ENCODE measurements around the gene TBATA.

TBATA gene

GRCh38 chr10:70820976-70821750, 36.0 kb upstream of the TBATA start:
- Histone ChIP-seq H3K9ac (ENCODE audit: low read depth, low read length) (no peak overlapping the region), H3K4me1 (ENCODE audit: insufficient read depth, low read length) (no peaks in the 10 kb centered on the region), H3K36me3 (ENCODE audit: insufficient read depth, low read depth, low read length) (peaks cover 65% of the 10 kb centered on the region), H3K9me3 (ENCODE audit: insufficient read depth, low read depth, low read length) (no peaks in the 10 kb centered on the region), H3K27ac (ENCODE audit: low read length) (no peak overlapping the region), H3K4me3 (ENCODE audit: low read length) (no peak overlapping the region), H3K27me3 (ENCODE audit: insufficient read depth, low read length) (no peaks in the 10 kb centered on the region)

GRCh38 chr10:70816220-70816894, 31.2 kb upstream of the TBATA start:
- Histone ChIP-seq H3K27ac (ENCODE audit: low read length) (no peak overlapping the region), H3K4me1 (ENCODE audit: insufficient read depth, low read length) (no peaks in the 10 kb centered on the region), H3K9ac (ENCODE audit: low read depth, low read length) (peak overlapping the region; percentile 88; the same call in 1 of the 2 replicates), H3K27me3 (ENCODE audit: insufficient read depth, low read length) (no peaks in the 10 kb centered on the region), H3K36me3 (ENCODE audit: insufficient read depth, low read depth, low read length) (peaks cover 41% of the 10 kb centered on the region), H3K9me3 (ENCODE audit: insufficient read depth, low read depth, low read length) (no peaks in the 10 kb centered on the region), H3K4me3 (ENCODE audit: low read length) (peak overlapping the region; percentile 93)

- H3K4me1 ChIP-seq (ENCODE audit: insufficient read depth, low read length), result no peaks in the 10 kb centered on the region
- peaks cover 34% of the 10 kb centered on the region for H3K36me3 ChIP-seq (ENCODE audit: insufficient read depth, low read depth, low read length)
- no peaks in the 10 kb centered on the region for H3K27me3 ChIP-seq (ENCODE audit: insufficient read depth, low read length)
- no peaks in the 10 kb centered on the region for H3K9me3 ChIP-seq (ENCODE audit: insufficient read depth, low read depth, low read length)
- peak within 1 kb of the TSS; percentile 93 for H3K4me3 ChIP-seq (ENCODE audit: low read length)
- H3K9ac ChIP-seq (ENCODE audit: low read depth, low read length), result peak within 1 kb of the TSS; percentile 88; the same call in 1 of the 2 replicates
- no peak within 1 kb of the TSS for H3K27ac ChIP-seq (ENCODE audit: low read length)
These were observed 30.5 kb upstream of the TBATA start, which contains the start of gene SGPL1 for GRCh38 chr10:70815504-70816219. TSS of gene SGPL1 (plus strand) at chr10:70815948. CDS start at chr10:70816854, 906 bp downstream.

- Histone ChIP-seq H3K9me3 (ENCODE audit: insufficient read depth, low read depth, low read length) (no peaks in the 10 kb centered on the region), H3K27me3 (ENCODE audit: insufficient read depth, low read length) (no peaks in the 10 kb centered on the region), H3K9ac (ENCODE audit: low read depth, low read length) (no peak overlapping the region), H3K4me1 (ENCODE audit: insufficient read depth, low read length) (no peaks in the 10 kb centered on the region; the same call in 1 of the 2 replicates), H3K4me3 (ENCODE audit: low read length) (no peak overlapping the region), H3K36me3 (ENCODE audit: insufficient read depth, low read depth, low read length) (peaks cover 19% of the 10 kb centered on the region), H3K27ac (ENCODE audit: low read length) (no peak overlapping the region)
These were observed 28.9 kb upstream of the TBATA start for GRCh38 chr10:70814126-70814525.

GRCh38 chr10:70812814-70813213, 27.6 kb upstream of the TBATA start:
- Histone ChIP-seq H3K4me1 (ENCODE audit: insufficient read depth, low read length) (no peaks in the 10 kb centered on the region; the same call in 1 of the 2 replicates), H3K27ac (ENCODE audit: low read length) (no peak overlapping the region), H3K27me3 (ENCODE audit: insufficient read depth, low read length) (no peaks in the 10 kb centered on the region), H3K4me3 (ENCODE audit: low read length) (no peak overlapping the region), H3K9me3 (ENCODE audit: insufficient read depth, low read depth, low read length) (no peaks in the 10 kb centered on the region), H3K9ac (ENCODE audit: low read depth, low read length) (no peak overlapping the region), H3K36me3 (ENCODE audit: insufficient read depth, low read depth, low read length) (peaks cover 6% of the 10 kb centered on the region; the same call in 1 of the 2 replicates)

- Histone ChIP-seq H3K27ac (ENCODE audit: low read length) (no peak overlapping the region), H3K9ac (ENCODE audit: low read depth, low read length) (no peak overlapping the region), H3K4me3 (ENCODE audit: low read length) (no peak overlapping the region), H3K9me3 (ENCODE audit: insufficient read depth, low read depth, low read length) (no peaks in the 10 kb centered on the region), H3K36me3 (ENCODE audit: insufficient read depth, low read depth, low read length) (no peaks in the 10 kb centered on the region), H3K27me3 (ENCODE audit: insufficient read depth, low read length) (no peaks in the 10 kb centered on the region), H3K4me1 (ENCODE audit: insufficient read depth, low read length) (peaks cover 4% of the 10 kb centered on the region)
These were observed 26.7 kb upstream of the TBATA start for GRCh38 chr10:70811881-70812280.

GRCh38 chr10:70810967-70811366, 25.8 kb upstream of the TBATA start:
- peaks cover 4% of the 10 kb centered on the region for H3K4me1 ChIP-seq (ENCODE audit: insufficient read depth, low read length)
- no peaks in the 10 kb centered on the region for H3K27me3 ChIP-seq (ENCODE audit: insufficient read depth, low read length)
- no peak overlapping the region for H3K4me3 ChIP-seq (ENCODE audit: low read length)
- no peaks in the 10 kb centered on the region for H3K9me3 ChIP-seq (ENCODE audit: insufficient read depth, low read depth, low read length)
- no peaks in the 10 kb centered on the region for H3K36me3 ChIP-seq (ENCODE audit: insufficient read depth, low read depth, low read length)
- no peak overlapping the region for H3K27ac ChIP-seq (ENCODE audit: low read length)
- H3K9ac ChIP-seq (ENCODE audit: low read depth, low read length), result no peak overlapping the region

GRCh38 chr10:70809726-70810125, 24.5 kb upstream of the TBATA start:
- Histone ChIP-seq H3K4me3 (ENCODE audit: low read length) (no peak overlapping the region), H3K9ac (ENCODE audit: low read depth, low read length) (no peak overlapping the region), H3K27ac (ENCODE audit: low read length) (no peak overlapping the region), H3K4me1 (ENCODE audit: insufficient read depth, low read length) (peaks cover 4% of the 10 kb centered on the region), H3K36me3 (ENCODE audit: insufficient read depth, low read depth, low read length) (no peaks in the 10 kb centered on the region), H3K27me3 (ENCODE audit: insufficient read depth, low read length) (no peaks in the 10 kb centered on the region), H3K9me3 (ENCODE audit: insufficient read depth, low read depth, low read length) (no peaks in the 10 kb centered on the region)

GRCh38 chr10:70809011-70809611, 23.9 kb upstream of the TBATA start:
- no peaks in the 10 kb centered on the region for H3K9me3 ChIP-seq (ENCODE audit: insufficient read depth, low read depth, low read length)
- H3K27me3 ChIP-seq (ENCODE audit: insufficient read depth, low read length), result no peaks in the 10 kb centered on the region
- H3K9ac ChIP-seq (ENCODE audit: low read depth, low read length), result no peak overlapping the region
- no peaks in the 10 kb centered on the region for H3K36me3 ChIP-seq (ENCODE audit: insufficient read depth, low read depth, low read length)
- peaks cover 4% of the 10 kb centered on the region for H3K4me1 ChIP-seq (ENCODE audit: insufficient read depth, low read length)
- no peak overlapping the region for H3K4me3 ChIP-seq (ENCODE audit: low read length)
- no peak overlapping the region for H3K27ac ChIP-seq (ENCODE audit: low read length)

- H3K4me1 ChIP-seq (ENCODE audit: insufficient read depth, low read length), result peaks cover 4% of the 10 kb centered on the region
- H3K9me3 ChIP-seq (ENCODE audit: insufficient read depth, low read depth, low read length), result no peaks in the 10 kb centered on the region
- no peak overlapping the region for H3K27ac ChIP-seq (ENCODE audit: low read length)
- H3K4me3 ChIP-seq (ENCODE audit: low read length), result no peak overlapping the region
- H3K36me3 ChIP-seq (ENCODE audit: insufficient read depth, low read depth, low read length), result no peaks in the 10 kb centered on the region
- H3K9ac ChIP-seq (ENCODE audit: low read depth, low read length), result no peak overlapping the region
- H3K27me3 ChIP-seq (ENCODE audit: insufficient read depth, low read length), result no peaks in the 10 kb centered on the region
These were observed 22.4 kb upstream of the TBATA start for GRCh38 chr10:70807556-70807955.

GRCh38 chr10:70806841-70807240, 21.7 kb upstream of the TBATA start:
- peaks cover 4% of the 10 kb centered on the region for H3K4me1 ChIP-seq (ENCODE audit: insufficient read depth, low read length)
- no peaks in the 10 kb centered on the region for H3K27me3 ChIP-seq (ENCODE audit: insufficient read depth, low read length)
- H3K27ac ChIP-seq (ENCODE audit: low read length), result no peak overlapping the region
- no peaks in the 10 kb centered on the region for H3K9me3 ChIP-seq (ENCODE audit: insufficient read depth, low read depth, low read length)
- H3K9ac ChIP-seq (ENCODE audit: low read depth, low read length), result no peak overlapping the region
- H3K4me3 ChIP-seq (ENCODE audit: low read length), result no peak overlapping the region
- no peaks in the 10 kb centered on the region for H3K36me3 ChIP-seq (ENCODE audit: insufficient read depth, low read depth, low read length)

All from iPS-20b (cell line).